Right forelimb (tissue), 1 donor: ENCODE measurements around the gene CELF5.
"Not testable (repeated sequence)": the region's sequence is repeated elsewhere in the genome, so short reads cannot be mapped to it uniquely, and the experiment has no call there.

ENCODE experiments used
- DNase-seq: peaks from one replicate; pipeline ENCODE4 v3.0.0-alpha.2; 2018

The CELF5 gene

DNA sequence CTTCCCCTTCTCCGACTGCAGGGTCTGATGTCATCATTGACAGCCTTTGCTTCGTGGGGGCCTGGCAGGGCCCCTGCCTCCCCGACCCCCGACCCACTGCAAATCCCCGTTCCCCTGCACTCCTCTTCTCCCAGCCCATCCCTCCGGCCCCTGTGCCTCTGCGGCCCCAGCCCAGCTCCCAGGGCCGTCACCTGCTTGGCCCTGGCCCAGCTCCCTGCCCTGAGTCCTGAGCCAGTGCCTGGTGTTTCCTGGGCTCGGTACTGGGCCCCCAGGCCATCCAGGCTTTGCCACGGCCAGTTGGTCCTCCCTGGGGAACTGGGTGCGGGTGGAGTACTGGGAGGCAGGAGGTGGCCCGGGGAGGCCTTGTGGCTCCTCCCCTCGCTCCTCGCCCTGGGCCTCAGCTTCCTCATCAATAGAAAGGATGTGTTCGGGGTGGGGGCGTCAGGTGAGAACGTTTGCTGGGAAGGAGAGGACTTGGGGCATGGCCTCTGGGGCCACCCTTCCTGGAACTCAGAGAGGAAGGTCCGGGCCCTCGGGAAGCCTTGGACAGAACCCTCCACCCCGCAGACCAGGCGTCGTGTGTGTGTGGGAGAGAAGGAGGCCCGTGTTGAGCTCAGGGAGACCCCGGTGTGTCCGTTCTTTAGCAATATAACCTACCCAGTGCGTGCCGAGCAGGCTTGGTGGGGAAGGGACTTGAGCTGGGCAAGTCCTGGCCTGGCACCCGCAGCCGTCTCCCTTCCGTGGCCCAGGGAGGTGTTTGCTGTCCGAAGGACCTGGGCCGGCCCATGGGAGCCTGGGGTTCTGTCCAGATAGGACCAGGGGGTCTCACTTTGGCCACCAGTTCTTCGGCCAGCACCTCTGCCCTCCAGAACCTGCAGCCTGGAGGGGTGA is 15.9 kb upstream of the CELF5 start:
- no peak for DNase-seq

DNA sequence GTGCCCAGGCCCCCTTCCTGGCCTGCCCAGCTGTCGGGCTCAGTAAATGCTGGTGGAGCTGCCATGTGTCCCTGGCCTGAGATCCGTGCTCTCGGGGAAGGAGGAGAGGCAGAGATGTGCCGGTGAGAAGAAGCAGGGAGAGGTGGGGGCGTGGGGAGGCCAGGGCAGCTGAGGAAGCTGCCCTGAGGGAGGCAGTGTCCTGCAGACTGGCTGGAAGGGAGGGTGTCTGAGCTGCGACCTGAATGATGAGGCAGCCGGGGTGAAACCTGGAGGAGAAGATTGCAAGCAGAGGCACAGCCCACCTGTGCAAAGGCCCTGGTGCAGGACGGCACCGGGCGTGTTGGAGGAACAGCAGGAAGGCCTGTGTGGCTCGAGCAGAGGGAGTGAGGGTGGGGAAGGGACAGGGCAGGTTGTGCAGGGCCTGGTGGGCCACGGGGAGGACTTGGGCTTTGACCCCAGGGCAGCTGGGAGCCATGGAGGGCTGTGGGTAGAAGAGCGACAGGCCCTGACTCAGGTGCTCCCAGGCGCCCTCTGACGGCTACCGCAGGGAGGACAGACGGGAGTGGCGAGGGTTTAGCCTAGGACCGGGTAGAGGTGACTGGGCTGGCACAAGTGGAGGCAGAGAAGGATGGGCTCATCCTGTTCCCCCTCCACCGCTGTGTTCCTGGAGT is 14.0 kb upstream of the CELF5 start:
- no peak for DNase-seq

DNA sequence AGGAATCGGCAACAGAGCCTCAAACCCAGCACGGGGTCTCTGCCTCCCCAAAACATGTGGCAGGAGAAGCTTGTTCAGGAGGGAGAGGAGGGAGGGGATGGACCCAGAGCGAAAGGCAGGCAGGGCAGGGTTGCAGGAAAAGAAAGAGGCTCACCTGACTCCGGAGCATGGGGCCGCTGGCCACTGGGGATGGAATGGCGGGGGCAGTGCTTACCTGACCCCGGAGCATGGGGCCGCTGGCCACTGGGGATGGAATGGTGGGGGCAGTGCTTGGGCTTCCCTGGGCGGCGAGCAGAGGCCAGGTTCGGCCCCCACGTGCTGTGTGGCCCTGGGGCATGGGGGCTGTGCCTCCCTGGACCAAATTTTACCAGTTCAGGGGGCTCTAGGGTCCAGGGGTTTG is 13.3 kb upstream of the CELF5 start:
- DNase-seq = no peak

DNA sequence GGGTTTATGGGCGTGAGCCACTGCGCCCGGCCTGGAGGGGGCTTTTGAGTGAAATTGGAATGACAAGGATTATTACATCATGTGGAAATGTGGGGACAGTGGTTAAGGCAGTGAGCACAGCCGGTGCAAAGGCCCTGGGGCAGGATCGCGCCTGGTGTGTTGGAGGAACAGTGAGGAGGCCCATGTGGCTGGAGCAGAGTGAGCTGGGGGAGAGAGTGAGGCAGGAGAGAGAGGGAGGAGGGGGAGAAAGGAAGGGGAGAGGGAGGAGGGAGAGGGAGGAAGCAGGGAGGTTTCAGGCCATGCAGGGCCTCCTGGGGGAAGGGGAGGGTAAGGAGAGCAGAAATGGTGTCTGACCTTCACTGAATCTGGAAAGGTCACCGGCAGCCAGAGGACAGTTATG is 11.3 kb upstream of the CELF5 start:
- no peak for DNase-seq

DNA sequence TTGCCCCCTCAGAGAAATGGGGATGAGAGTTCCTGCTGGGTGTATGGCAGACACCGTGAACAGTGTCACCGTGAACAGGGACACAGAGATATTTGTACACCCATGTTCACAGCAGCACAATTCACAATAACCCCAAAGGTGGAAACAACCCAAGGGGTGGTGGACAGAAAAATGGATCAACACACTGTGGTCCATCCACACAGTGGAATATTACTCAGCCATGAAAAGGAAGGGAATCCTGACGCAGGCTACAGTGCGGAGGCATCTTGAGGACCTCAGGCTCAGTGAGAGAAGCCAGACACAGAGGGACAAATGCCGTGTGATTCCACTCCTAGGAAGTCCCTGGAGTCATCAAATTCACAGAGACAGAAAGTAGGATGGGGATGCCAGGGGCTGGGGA is 7.6 kb upstream of the CELF5 start:
- no peak for DNase-seq

DNA sequence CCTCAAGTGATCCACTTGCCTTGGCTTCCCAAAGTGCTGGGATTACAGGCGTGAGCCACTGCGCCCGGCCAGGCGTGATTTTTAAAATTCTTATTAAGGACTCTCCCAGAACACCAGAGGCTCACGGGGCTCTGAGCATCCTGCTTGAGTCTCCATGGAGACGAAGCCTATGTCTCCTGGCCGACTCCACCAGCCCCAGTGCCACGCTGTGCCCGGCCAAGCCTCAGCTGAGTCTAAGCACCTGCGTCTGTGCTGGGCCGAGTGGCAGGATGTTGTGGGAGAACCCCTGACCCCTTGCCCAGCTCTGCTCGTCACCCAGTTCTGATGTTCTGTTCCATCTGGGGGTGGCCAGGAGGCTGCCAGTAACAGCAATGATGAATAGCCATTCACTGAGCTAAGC is 3.9 kb upstream of the CELF5 start:
- no peak for DNase-seq

DNA sequence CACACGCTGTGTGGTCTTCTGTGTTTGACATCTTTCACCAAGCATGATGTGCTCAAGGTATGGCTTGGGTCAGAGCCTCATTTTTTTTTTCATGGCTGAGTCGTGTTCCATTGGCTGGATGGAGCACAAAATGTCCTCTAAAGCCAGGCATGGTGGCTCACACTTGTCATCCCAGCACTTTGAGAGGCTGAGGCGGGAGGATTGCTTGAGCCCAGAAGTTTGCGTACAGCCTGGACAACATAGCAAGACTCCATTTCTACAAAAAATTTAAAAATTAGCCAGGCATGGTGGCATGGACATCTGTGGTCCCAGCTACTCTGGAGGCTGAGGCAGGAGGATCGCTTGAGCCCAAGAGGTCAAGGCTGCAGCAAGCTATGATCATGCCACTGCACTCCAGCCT is 2.9 kb upstream of the CELF5 start:
- DNase-seq = not testable (repeated sequence)

DNA sequence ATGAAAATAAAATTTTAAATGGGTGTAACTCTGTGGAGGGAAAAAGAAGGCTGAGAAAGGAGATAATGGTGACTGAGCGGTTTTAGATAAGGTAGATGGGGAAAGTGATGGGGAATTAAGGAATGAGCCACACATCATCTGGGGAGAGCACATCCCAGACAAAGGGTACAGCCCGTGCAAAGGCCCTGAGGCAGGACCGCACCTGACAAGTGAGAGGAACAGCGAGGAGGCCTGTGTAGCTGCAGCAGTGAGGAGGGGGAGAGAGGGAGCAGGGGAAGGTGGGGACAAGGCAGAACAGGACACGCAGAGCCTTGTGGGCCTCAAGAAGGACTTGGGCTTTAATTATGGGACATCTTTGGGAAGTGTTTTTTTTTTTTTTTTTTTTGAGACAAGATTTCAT is 1.8 kb upstream of the CELF5 start:
- no peak for DNase-seq

DNA sequence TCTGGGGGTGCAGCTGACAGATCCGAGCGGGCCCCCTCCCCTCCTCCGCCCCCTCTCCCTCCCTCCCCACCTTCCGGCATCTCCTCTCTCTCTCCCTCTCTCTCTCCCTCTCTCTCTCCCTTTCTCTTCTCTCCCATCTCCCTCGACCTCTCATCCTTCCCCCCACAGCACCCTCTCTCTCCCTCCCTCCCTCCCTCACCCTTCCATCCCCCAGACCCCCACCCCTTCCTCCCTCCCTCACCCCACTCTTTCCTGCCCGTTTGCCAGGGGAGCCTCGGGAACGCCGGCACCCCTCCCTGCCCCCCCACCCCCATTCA is 666 bp downstream of the CELF5 start:
- DNase-seq = no peak

DNA sequence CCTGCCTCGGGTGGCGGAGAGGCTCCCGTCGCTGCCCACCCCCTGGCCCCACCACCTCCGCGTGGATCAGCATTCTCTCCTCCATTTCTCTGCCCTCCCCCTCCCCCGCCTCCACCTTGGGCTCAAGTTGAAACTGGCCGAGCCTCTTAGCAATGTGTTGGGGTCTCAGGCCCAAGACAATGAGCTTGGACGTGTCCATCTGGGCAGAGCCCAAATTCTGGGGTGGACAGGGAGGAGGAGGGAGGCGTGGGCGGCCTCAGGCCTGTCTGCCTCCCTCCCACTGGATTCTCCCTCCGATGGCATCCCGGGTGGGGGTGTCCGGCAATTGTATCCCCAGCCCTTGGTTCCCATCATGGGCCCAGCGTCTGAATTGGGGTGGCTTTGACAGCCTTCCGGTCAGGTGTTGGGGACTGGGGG is 1.2 kb downstream of the CELF5 start:
- no peak for DNase-seq

DNA sequence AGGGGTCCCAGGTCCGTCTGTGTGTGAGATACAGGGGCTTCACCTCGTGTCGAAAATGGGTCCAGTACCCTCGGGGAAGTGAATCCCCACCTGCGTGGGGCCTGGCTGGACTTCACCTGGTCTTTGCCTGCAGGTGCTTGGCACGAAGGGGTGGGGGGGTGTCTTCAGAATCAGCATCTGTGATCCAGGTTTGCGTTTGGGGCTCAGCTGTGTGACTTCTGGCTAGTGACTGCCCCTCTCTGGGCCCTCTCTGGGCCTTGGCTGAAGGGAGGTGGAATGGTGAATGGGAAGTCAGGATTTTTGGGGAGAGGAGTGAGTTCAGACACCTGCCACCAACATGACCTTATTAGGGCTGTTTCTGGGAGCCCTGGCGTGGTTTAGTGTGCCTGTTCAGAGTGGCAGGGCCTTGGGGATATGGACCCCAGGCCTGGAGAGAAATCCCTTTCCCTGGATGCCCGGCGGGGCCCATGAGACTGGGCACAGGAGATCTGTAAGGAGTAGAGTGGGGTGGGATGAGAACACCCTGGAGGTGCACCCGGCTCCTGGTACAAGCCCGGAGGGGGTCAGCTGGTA is 2.7 kb downstream of the CELF5 start:
- DNase-seq = no peak

DNA sequence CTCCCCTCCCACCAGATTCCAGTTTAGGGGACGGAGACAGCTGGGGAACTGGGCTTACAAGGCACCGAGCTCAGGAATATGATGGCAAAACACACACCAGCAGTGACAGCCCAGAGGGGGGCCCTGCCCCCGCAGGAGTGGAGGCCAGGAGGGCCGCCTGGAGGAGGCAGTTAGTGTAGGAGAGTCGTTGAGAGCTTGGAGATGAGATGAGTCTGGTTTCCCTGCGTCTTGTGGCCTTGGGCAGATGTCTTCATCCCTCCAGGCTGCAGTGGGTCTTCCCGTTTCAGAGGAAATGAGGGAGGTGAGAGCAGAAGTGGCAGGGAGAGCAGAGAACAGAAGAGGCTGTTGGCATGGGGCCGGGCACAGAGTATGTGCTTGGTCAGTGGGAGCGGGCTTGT is 4.9 kb downstream of the CELF5 start:
- DNase-seq = no peak

DNA sequence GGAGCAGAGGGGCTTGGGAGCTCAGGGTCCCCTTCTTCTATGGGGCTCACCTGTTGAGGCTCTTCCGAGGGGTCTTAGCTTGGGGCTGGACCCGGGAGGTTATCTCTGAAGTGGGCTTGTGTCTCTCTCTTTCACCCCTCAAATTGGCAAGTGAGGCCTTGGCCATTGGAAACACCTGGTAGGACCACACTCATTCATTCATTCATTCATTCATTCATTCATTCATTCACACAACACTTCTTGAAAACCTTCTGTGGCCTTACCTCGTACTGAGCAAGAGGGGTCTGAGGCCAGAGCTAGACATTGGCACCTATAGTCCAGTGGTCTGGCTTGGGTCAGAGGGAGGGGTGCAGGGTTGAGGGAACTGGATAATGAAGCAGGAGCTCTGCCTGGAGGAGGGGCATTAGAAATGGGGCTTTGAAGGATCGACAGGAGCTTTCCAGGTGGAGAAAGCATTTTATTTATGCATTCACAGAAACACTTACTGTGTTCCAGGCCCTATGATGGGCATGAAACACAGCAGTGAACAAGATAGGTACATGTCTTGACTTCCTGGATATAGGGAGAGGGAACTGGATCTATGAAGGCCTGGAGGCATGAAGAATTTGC is 5.5 kb downstream of the CELF5 start:
- no peak for DNase-seq

DNA sequence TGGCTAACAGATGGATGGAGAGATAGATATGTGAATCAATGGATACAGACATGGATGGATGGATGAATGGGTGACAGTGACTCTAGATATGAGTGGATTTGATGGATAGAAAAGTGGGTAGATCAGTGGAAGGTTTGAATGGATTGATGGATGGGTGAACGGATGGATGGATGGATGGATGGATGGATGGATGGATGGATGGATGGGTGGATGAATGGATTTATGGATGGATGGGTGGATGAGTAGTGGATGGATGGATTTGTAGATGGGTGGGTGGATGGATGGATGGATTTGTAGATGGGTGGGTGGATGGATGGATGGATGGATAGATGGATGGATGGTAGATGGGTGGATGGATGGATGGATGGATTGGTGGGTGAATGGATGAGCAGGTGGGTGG is 6.8 kb downstream of the CELF5 start:
- no peak for DNase-seq

DNA sequence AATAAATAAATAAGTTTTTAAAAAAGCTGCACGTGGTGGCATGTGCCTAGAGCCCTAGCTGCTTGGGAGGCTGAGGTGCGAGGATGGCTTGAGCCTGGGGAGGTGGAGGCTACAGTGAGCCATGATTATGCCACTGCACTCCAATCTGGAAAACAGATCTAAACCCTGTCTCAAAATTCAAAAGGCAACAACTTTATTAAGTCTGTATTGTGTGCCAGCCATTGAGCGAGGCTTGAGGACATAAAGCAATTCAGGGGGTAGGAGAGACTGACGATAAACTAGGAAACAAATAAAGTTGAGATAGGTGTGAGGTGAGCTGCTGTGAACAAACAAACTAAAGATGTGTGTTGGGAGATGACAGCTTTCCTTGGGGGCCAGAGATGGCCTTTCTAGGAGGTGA is 8.7 kb downstream of the CELF5 start:
- DNase-seq = no peak

DNA sequence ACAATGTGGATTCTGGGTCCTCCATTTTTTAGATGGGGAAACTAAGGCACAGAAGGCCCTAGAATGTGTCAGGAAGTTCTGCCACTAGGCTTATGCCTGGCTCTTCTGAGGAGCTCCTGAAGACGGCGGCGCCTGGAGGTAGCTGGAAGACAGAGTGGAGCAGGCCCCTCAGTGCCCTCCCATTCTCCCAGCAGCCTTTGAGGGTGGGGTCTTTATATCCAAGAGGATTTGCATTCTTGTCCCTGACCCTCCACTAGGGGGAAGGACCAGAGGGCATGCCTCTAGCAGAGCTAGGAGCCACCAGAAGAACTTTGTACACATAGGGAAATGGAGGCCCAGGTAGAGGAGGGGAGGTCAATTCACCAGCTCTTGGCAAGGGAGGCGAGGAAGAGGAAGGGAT is 9.4 kb downstream of the CELF5 start:
- DNase-seq = no peak

DNA sequence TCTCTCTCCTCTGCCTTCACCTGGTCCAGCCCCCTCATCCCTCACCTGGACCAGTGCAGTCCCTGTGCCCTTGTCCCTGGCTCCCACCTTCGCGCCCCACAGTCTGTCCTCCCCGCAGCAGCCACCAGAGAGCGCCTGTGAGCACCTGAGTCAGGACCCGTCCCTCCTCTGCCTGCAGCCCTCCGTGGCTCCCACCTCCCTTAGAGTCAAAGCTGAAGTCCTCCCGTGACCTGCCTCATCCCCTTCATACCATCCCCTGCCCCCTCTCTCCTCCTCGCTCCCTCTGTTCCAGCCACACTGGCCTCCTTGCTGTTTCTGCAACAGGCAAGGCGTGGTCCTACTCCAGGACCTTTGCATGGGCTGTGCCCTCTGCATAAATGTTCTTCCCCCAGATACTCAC is 10.3 kb downstream of the CELF5 start:
- no peak for DNase-seq

DNA sequence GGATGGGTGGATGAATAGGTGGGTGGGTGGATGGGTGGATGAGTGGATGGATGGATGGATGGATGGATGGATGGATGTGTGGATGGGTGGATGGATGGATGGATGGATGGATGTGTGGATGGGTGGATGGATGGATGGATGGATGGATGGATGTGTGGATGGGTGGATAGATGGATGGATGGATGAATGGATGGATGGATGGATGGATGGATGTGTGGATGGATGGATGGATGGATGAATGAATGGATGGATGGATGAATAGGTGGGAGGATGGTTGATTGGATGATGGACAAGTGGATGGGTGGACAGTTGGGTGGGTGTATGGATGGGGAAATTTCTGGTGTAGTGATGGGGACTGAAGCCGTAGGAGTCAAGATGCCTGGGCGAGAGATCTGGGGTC is 11.1 kb downstream of the CELF5 start:
- not testable (repeated sequence) for DNase-seq

DNA sequence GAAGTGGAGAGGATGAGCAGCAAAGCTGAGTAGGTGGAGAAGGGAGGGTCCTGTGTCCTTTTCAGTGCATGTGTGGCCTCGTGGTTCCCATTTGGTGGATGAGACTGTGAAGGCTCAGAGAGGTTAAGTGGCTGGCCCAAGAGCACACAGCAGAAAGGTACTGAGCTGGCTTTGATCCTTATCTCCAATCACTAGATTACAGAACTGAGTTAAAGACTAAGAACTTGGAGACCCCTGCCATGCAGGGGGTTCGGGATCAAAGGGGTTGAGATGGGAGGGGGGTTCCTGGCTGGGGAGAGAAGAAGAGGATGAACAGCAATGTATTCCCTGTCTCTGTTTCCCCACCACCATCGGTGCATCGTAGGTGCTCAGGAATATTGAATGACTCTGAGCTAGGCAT is 11.8 kb downstream of the CELF5 start:
- no peak for DNase-seq

DNA sequence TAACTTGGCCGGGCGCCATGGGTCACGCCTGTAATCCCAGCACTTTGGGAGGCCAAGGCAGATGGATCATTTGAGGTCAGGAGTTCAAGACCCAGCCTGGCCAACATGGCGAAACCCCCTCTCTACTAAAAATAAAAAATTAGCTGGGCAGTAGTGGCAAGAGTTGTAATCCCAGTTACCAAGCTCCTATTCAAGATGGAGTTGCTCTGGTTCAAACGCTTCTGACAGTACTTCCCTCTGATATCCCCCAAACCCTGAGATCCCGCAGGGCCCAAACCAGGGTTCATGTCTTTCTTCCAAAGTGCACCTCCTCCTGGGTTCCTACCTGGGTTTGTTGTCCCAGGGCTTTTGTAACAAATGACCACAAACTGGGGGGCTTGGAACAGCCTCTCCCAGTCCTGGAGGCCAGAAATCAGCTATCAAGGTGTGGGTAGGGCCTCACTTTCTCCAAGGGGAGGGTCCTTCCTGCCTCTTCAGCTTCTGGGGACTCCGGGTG is 13.7 kb downstream of the CELF5 start:
- no peak for DNase-seq

DNA sequence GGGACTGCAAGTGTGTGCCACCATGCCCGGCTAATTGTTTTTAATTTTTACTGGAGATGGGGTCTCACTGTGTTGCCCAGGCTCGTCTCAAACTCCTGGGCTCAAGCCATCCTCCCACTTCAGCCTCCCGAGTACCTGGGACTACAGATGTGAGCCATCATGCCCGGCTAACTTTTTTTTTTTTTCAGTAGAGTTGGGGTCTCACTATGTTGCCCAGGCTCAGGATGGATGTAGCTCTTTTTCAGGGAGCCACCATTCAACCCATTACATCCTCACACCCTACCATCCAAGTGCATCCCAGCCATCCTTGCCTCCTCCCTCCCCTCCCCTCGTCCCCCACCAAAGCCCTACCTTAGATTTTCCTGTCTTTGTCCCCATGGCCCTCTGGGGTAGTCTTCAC is 14.9 kb downstream of the CELF5 start:
- no peak for DNase-seq

DNA sequence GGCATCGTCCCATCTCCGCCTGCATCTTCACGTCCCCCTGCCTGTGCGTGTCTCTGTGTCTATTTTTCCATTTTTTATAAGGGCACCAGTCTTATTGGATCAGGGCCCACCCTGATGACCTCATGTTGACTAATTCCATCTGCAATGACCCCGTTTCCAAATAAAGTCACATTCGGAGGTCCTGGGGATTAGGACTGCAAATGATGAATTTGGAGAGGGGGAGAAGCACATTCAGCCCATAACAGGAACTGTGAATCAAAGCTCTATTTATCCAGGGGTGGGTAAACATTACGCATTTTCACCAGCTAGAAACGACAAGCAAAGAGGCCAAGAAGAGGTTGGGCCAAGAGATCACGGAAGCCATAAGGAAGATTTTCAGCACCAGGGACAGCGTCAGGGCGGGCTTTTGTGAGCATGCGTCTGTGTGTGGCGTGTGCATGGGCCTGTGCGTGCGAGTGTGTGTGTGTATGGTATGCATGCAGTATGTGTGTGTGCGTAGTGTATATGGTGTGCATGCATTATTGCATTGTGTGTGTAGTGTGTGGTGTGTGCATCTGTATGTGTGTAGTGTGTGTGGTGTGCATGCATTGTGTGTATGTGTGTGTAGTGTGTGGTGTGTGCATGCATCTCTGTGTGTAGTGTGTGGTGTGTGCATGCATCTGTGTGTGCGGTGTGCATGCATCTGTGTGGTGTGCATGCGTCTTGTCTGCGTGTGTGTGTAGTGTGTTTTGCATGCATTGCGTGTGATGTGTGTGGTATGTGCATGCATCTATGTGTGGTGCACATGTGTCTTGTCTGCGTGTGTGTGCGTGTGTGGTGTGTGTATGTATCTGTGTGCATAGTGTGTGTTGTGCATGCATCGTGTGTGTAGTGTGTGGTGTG is 19.6 kb downstream of the CELF5 start:
- DNase-seq = no peak

DNA sequence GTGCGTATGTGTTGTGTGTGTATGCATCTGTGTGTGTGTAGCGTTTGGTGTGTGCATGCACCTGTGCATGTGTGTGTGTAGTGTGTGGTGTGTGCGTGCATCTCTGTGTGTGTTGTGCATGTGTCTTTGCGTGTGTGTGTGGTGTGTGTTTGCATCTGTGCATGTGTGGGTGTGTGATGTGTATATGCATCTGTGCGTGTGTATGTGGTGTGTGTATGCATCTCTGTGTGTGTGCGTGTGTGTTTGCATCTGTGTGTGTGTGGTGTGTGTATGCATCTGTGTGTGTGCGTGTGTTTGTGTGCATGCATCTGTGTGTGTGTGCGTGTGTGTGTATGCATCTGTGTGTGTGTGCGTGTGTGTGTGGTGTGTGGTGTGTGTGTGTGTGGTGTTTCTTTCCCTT is 20.6 kb downstream of the CELF5 start:
- no peak for DNase-seq
